HG03066 (cell line): ENCODE measurements around the gene PHKA2.
"Not testable (repeated sequence)": the region's sequence is repeated elsewhere in the genome, so short reads cannot be mapped to it uniquely, and the experiment has no call there.

Experiments
- ATAC-seq: cut with Tn5 transposase; IDR thresholded peaks from one replicate; pipeline ENCODE4 v1.9.1; 2021; ENCODE audit warnings: low read depth; ENCODE audit not compliant: unreplicated experiment

Gene PHKA2, protein sequence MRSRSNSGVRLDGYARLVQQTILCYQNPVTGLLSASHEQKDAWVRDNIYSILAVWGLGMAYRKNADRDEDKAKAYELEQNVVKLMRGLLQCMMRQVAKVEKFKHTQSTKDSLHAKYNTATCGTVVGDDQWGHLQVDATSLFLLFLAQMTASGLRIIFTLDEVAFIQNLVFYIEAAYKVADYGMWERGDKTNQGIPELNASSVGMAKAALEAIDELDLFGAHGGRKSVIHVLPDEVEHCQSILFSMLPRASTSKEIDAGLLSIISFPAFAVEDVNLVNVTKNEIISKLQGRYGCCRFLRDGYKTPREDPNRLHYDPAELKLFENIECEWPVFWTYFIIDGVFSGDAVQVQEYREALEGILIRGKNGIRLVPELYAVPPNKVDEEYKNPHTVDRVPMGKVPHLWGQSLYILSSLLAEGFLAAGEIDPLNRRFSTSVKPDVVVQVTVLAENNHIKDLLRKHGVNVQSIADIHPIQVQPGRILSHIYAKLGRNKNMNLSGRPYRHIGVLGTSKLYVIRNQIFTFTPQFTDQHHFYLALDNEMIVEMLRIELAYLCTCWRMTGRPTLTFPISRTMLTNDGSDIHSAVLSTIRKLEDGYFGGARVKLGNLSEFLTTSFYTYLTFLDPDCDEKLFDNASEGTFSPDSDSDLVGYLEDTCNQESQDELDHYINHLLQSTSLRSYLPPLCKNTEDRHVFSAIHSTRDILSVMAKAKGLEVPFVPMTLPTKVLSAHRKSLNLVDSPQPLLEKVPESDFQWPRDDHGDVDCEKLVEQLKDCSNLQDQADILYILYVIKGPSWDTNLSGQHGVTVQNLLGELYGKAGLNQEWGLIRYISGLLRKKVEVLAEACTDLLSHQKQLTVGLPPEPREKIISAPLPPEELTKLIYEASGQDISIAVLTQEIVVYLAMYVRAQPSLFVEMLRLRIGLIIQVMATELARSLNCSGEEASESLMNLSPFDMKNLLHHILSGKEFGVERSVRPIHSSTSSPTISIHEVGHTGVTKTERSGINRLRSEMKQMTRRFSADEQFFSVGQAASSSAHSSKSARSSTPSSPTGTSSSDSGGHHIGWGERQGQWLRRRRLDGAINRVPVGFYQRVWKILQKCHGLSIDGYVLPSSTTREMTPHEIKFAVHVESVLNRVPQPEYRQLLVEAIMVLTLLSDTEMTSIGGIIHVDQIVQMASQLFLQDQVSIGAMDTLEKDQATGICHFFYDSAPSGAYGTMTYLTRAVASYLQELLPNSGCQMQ

DNA sequence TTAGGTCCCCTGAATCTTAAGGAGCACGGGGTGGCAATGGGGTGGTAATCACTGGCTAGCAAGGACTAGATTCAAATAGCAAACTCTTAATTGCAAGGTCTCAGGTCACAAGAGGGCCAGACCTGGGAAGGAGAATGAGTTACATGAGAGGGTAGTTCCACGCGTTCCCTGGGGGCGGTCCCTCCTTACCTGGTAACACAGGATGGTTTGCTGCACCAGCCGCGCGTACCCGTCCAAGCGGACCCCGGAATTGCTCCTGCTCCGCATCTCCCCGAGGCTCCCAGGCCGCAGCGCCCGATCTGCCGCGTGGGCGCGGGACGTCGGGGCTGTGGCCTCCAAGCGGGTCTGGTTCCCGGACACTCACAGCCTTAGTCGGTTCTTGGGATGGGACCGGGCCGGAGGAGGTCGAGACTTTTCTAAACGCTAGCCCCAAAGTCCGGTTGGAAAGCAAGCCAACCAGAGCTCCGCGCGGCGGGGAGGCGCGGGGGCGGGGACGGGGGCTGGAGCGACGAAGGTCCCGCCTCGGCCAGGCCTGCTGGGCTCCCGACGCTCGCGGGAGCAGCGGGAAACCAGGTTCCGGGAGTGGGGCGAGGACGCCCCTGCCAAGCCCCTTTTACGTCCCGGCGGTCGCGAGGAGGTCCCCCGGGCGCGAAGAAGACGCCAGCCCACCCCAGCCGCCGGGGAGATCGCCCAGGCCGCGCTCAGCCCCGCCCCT lies at the start of gene PHKA2:
Gene PHKA2, minus strand, starts transcription at position 449 of the 715 bp plus-strand sequence. Its CDS starts 182 bp downstream, at position 267.
- ATAC-seq, result peak; percentile 41

DNA sequence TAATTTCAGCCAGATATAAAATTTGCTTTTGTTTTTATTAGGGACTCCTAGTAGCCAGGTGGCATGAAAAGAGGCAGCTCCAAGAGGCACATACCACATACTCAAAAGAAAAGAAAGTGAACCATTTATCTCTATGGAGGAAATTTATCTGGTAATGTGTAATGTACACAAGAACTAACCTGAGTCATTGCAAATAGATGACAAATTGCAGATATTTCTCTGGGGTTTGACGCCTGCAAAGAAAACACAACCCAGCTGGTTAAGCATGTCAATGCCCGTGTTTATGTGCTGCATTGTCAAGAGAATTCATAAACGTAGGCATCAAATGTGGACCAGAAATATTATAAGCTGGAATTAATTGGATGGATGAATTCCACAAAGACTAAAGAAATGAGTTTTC lies 46.9 kb upstream of the PHKA2 start:
- ATAC-seq, result no peak

DNA sequence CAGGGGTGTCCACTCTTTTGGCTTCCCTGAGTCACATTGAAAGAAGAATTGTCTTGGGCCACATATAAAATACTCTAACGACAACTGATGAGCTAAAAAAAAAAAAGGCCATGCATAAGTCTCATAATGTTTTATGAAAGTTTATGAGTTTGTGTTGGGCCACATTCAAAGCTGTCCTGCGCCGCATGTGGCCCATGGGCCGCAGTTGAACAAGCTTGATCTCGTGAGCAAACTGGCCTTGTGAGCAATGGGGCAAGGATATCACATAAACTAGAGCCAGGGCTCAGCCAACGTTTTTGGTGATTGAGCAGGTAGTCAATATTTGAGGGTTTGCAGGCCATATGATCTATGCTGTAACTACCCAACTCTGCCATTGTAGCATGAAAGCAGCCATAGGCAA lies 44.6 kb upstream of the PHKA2 start:
- no peak for ATAC-seq

DNA sequence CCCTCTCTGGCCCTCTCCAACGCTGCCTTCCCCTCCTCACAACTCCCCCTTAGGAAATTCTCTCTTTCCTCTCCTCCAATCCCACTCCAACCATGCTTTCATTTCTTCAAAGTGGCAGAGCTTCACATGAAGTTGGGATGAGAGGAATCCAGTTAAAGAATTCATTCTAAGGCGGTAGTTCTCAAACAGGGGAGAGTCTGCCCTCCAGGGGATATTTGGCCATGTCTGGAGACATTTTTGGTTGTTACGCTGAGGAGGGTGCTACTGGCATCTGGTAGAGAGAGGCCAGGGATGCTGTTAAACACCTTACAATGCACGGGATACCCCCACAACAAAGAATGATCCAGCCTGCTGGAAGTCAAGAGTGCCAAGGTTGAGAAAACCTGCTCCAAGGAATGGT lies 40.5 kb upstream of the PHKA2 start:
- no peak for ATAC-seq

DNA sequence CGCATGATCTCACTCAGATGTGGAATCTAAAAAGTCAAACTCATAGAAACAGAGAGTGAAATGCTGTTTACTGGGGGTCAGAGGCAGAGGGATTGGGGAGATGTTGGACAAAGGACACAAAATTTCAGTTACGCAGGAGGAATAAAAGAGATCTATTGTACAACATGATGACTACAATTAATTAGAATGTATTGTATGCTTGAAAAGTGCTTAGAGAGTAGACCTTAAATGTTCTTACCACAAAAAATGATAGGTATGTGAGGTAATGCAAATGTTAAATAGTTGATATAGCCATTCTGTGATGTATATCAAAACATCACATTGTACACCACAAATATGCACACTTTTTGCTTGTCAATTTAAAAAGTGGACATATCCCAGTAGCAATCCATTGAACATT lies 36.1 kb upstream of the PHKA2 start:
- ATAC-seq, result no peak

DNA sequence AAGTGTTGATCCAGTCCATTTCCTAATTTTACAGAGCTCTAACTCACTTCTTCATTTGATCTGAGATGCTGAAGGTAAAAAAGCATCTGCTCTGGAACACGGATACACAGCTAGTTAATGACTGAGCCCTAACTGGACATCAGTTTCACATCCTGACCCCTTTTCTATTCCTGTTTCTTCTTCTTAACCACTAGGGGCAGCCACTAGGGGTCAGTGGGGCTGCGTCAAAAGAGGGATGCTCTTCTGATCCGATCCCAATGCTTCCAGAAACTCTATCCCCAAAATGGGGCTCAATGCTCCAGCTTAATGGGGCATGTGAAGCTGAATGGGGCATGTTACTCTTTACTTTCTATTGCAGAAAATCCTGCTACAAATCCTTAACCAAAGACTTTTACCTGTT lies 33.4 kb upstream of the PHKA2 start:
- ATAC-seq, result no peak

DNA sequence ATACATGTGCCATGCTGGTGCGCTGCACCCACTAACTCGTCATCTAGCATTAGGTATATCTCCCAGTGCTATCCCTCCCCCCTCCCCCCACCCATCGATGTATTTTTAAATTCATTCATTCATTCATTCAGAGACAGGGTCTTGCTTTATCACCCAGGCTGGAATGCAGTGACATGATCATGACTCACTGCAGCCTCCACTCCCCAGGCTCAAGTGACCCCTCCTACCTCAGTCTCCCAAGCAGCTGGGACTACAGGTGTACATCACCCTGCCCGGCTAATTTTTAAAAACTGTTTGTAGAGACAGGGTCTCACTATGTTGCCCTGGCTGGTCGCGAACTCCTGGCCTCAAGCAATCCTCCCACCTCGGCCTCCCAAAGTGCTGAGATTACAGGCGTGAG lies 32.7 kb upstream of the PHKA2 start:
- ATAC-seq, result not testable (repeated sequence)

DNA sequence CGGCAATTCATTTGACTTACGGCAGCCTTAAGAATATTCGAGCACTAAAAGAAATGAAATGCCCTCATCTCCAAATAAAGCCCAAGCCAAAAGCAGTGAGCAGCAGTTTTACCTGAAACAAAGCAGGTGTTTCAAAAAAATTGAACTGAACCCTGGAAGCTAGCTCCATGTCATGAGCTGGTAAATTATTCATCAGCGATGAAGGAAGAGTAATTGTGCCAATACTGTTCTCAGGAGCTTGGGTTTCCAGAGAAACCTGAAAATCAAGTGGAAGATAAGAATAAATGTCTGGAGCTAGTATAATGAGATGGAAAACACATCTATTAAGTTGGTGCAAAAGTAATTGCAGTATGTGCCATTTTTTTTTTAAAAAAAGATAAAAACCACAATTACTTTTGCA lies 24.0 kb upstream of the PHKA2 start:
- ATAC-seq, result no peak

DNA sequence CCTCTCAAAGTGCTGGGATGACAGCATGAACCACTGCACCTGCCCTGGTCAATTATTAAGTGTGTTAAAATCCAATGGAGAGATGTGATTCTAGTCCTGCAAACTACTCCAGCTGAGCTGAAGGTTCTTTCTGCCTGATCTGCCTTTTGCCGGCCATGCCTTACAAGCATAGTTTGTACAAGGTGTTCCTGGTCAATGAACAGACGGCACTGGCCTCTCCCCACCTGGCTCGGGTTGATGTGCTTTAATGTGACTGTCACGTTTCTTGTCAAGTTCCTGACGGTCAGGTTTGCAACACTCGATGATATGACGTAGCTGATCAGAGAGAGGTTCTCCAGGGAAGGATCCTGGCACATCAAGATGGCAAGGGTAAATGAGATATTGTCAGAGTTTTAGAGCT lies 23.1 kb upstream of the PHKA2 start:
- ATAC-seq, result no peak

DNA sequence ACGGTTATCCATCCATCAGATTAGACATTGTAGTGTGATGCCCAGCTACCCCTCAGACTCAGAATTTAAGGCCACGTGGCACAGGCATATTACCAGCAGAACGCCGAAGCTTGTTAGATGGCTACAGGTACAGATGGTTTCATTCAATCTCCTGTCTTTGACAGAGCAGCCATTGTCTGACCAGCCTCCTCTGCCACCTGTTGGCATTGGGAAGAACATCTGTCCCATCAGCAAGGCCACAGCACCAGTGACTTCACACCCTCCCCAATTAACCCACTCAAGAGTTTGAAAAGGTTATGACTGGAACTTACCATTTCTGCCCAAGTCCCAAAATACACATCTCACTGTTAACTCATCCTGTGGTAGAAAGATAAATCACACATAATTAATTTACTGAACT lies 22.0 kb upstream of the PHKA2 start:
- no peak for ATAC-seq

DNA sequence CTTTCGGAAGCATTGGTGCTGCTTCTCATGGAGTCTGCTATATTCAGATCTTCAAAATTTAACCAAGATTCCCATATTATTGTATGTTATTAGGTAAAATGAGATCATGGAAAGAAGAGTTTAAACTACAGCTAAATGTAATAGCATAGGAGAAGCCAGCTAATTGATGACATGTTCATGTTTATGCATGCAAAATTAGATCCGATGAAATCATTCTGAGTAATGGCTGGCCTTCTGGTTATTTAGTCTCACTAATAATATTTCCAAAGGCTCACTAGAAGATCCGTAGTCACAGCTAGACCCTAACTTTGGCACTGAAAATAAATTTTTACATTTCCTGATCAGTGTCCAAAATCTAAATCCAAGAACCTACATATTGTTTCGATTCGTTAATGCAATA lies 19.8 kb upstream of the PHKA2 start:
- ATAC-seq, result no peak

DNA sequence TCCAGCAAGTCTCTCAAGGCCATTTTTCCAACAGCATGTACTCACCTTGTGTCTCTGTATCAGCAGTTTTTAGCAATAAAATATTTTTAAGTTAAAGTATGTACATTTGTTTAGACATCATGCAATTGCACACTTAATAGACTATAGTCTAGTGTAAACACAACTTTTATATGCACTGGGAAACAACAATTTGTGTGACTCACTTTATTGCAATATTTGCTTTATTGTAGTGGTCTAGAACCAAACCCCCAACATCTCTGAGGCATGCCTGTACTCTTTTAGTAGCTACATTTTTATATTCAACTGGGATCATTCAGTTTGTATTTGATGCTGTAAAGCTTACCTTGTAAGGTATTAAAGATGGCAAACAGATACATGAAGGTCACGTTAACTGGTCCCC lies 14.7 kb upstream of the PHKA2 start:
- ATAC-seq, result no peak

DNA sequence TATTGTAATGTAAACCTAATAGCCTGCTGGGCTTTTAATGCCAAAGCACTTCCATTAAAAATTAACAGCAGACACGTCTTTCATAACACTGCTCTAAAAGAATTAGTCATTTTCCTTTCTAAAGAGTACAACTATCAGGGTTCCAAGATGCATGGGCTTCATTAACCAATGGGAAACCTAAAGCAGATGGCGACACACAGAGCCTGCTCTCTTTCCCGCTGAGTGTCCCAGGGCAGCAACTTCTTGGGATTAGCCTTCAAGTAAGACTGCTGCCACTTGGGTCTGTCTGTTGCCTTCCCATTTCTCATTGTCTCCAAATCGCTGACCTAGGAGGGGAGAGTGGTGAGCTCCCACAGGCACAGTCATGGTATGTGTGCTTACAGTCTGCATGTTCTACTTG lies 14.0 kb upstream of the PHKA2 start:
- ATAC-seq, result no peak

DNA sequence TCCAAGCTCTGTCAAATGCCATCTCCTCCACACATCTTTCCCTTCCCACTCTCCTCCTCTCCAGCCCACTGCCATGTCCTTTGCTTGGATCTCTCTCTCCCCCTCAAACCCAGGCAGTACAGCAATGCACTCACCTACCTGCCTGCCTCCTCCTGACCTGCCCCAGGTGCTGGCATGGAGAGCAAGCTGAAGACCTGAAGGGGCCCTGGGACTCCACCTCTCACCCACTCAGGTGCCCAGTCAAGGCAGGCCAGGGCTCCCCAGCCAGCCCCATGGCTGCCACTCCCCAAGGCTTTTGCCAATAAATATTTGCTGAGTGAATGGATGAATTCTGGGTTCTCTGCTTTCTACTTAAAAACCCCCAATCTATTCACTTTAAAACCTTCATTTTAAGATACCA lies 12.6 kb upstream of the PHKA2 start:
- ATAC-seq, result no peak

DNA sequence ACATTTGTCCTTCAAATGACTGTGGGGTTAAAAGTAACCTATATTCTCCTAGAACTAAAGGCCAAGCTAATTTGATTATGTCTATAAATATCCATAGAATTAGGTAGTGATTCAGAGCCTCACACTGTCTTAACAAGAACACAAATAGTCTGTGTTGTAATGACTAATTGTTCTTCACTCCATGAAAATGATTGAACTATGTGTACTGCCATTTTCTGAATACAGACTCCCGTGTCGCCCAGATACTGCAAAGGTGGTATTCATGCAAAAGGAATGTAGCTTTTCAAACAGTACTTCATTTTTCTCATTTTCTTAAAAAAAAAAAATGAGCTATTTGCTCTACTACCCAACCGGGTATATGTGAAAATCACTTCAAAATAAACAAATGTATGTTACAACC lies 11.3 kb upstream of the PHKA2 start:
- ATAC-seq, result no peak

DNA sequence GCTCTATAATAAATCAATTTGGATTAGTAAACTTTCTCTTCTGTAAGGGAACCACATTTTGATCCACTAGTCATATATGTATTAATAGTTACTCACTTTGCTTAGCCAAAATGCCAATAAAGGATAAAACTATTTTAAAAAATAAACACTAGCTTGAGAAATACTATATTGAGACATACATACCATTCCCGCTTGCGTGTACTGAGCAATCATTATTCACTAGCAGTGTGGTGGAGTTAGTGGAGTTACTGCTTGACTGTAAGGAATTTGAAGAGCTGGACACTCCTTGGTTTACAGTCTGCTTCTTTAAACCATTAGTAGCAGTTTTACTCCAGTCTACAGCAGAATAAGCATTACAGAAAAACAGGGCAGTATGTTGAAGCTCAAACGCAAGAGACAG lies 10.8 kb upstream of the PHKA2 start:
- no peak for ATAC-seq

DNA sequence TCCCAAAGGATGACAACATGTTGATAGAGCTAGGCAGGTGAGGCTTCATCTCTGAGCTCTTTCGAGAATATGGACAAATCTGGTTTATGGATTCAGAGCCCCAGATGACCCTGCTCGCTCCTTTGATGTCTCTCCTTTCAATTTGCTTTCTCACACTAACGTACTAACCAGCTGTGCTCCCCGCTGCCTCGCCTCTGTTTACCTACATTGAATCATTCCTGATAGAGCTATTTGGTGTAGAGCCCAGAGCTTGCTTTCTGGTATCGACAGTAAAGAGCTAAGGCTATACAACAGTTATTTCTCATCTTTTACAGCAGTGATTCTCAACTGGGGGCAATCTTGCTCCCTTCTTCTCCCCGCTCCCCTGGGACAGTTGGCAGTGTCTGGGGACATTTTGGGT lies 8.9 kb upstream of the PHKA2 start:
- ATAC-seq, result no peak

DNA sequence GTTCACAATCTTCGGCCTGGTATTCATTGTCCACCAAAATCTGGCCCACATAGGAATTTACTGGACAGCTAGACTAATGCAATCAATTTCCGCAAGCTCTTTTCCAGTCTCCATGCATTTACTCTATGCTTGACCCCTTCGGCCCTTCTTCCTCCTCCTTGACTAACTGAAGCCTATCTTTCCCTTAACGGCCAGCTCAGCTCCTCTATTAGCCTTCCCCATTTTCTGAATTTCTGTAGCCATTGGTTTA lies 1.2 kb upstream of the PHKA2 start:
- ATAC-seq, result no peak

DNA sequence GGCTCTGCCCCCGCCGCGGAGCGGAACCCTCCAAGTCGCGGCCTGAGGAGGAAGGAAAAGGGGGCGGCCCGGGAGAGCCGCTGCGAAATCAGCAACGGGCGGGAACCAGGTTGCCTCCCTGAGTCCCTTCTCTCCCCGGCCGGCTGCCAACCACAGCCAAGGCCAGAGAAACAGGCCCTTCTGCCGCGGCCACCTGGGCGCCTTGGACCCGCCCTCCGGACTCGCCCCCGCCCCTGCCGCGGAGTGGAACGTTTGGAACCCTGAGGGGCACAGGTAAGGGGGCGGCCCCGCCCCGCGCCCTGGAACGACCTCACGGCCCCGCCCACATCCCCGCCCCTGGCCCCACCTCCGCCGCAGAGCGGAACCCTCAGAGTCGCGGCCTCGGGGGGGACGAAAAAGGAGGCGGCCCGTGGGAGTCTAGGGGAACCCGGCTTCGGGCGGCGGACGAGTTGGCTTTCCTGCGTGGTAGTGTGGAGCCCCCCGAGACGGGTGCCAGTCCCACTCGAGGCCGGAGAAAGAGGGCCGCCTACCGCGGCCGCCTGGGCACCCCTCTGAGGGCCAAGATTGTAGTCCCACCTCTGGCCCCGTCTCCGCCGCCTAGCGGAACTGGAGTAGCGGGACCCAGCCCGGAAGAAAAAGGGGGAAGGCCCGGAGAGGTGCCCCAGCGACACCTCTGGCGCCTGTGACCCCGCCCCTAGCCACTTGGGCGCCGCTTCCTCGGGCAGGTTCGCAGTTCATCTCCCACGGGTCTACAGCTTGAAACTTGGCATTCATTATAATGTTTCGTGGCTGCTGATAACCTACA lies 669 bp upstream of the PHKA2 start:
- peak; percentile 77 for ATAC-seq
